GM23248 (cell line): ENCODE measurements around the gene ZNF674. TPM values are rescaled to one million over a fixed set of nuclear protein-coding genes. Genes with fewer than 3 reads are reported as not detected.

Experiments used
- DNase-seq: peaks from one replicate; pipeline ENCODE4 v3.0.0-alpha.2; 2015
- H2AFZ ChIP-seq: fragments of 200-600 bp; sonication (generic); 2 replicates; pipeline ENCODE4 v1.6.1; 2016; ENCODE audit warnings: antibody characterized with exemption
- H3F3A ChIP-seq: fragments of 200-600 bp; sonication (generic); 2 replicates; pipeline ENCODE4 v1.6.1; 2016; ENCODE audit warnings: mild to moderate bottlenecking, antibody characterized with exemption, mixed run types; ENCODE audit not compliant: insufficient read depth
- H3K27ac ChIP-seq: fragments of 200-600 bp; sonication (generic); 2 replicates; pipeline ENCODE4 v1.5.1; 2016; ENCODE audit warnings: mild to moderate bottlenecking
- H3K27me3 ChIP-seq: fragments of 200-600 bp; sonication (generic); replicated peaks from 2 replicates; pipeline ENCODE4 v1.6.1; 2016; ENCODE audit warnings: mild to moderate bottlenecking; ENCODE audit not compliant: insufficient read depth
- H3K36me3 ChIP-seq: fragments of 200-600 bp; sonication (generic); 2 replicates; pipeline ENCODE4 v1.6.1; 2016; ENCODE audit warnings: low read depth, mild to moderate bottlenecking
- H3K4me1 ChIP-seq: fragments of 200-600 bp; sonication (generic); 2 replicates; pipeline ENCODE4 v1.6.1; 2016; ENCODE audit warnings: mild to moderate bottlenecking; ENCODE audit not compliant: insufficient read depth
- H3K4me2 ChIP-seq: fragments of 200-600 bp; sonication (generic); one replicate; pipeline ENCODE4 v1.6.1; 2016; ENCODE audit warnings: mild to moderate bottlenecking; ENCODE audit not compliant: unreplicated experiment
- H3K4me3 ChIP-seq: fragments of 200-600 bp; sonication (generic); 2 replicates; pipeline ENCODE4 v1.5.1; 2016; ENCODE audit warnings: mild to moderate bottlenecking
- H3K79me2 ChIP-seq: fragments of 200-600 bp; sonication (generic); 2 replicates; pipeline ENCODE4 v1.6.1; 2016; ENCODE audit warnings: mild to moderate bottlenecking; ENCODE audit not compliant: insufficient read depth
- H3K9ac ChIP-seq: fragments of 200-600 bp; sonication (generic); 2 replicates; pipeline ENCODE4 v1.6.1; 2016; ENCODE audit warnings: mild to moderate bottlenecking
- H3K9me2 ChIP-seq: fragments of 200-600 bp; sonication (generic); 2 replicates; pipeline ENCODE4 v1.6.1; 2016; ENCODE audit warnings: mixed run types, mild to moderate bottlenecking, moderate library complexity; ENCODE audit not compliant: insufficient read depth
- H3K9me3 ChIP-seq: fragments of 200-600 bp; sonication (generic); one replicate; pipeline ENCODE4 v1.6.1; 2017; ENCODE audit warnings: low read depth
- H4K20me1 ChIP-seq: fragments of 200-600 bp; sonication (generic); 2 replicates; pipeline ENCODE4 v1.6.0; 2016; ENCODE audit not compliant: insufficient read depth
- EZH2 ChIP-seq: fragments of 200-600 bp; sonication (generic); IDR thresholded peaks from 2 replicates; pipeline ENCODE4 v1.6.1; 2018; ENCODE audit warnings: antibody characterized with exemption, mild to moderate bottlenecking; ENCODE audit not compliant: insufficient read depth, poor library complexity, severe bottlenecking
- EZH2phosphoT487 ChIP-seq: fragments of 200-600 bp; sonication (generic); IDR thresholded peaks from 2 replicates; pipeline ENCODE4 v1.6.1; 2018; ENCODE audit warnings: antibody characterized with exemption, moderate library complexity, mild to moderate bottlenecking, low read depth; ENCODE audit not compliant: insufficient read depth
- WGBS, 2 experiments: methylation state at CpG; one replicate each; pipeline ENCODE4 v1.1.6; 2015 to 2017; ENCODE audit warnings: low lambda C conversion rate in 2 of 2, low coverage in 1 of 2; ENCODE audit errors: missing lambda C conversion rate in 2 of 2; 5-methylcytosine and 5-hydroxymethylcytosine counted together
- in situ Hi-C: fragments of 300-500 bp; cut with MboI; formaldehyde crosslinking; loops from 2 replicates; pipeline ENCODE4 v1.15.0; 2020
- polyA plus RNA-seq: library from polyadenylated mRNA; unstranded; fragments of >200 nt; fragmentation: Nextera tagmentation; extraction: Ambion mirVana; gene quantifications from 2 replicates; pipeline ENCODE4 v1.2.1, GENCODE V29; 2016
- total RNA-seq: library from RNA; depleted of rRNA; stranded (reverse); fragments of >200 nt; shearing (Covaris generic); gene quantifications from 2 replicates; pipeline ENCODE4 v1.2.3, GENCODE V29; 2014

The ZNF674 gene
- total and polyA plus RNA-seq, 2 experiments from 2014 or later: 2.0 to 2.7 TPM

DNA sequence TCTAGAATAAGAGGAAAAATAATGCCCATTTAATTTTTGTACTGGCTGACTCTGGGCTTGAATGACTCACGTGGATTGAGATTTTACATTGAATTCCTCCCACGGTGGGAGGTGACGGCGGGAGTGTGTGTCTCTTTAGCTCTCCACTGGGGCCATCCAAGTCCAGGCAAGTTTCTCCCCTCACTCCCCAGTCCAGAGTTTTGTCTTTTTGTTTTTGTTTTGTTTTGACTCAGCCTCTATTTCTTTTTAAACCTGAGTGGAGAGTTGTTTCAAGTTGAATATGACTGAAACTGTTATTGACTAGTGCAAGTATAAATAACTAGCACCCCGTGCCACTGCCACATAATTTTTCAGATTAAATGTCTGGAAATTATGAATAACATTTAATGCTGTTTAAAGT is 41.9 kb upstream of the ZNF674 start:
- TF ChIP-seq EZH2phosphoT487 (no peak), EZH2 (no peak)
- peaks cover 51% of the 10 kb centered on the region for H3K4me1 ChIP-seq
- peaks cover 42% of the 10 kb centered on the region for H3F3A ChIP-seq
- no peaks in the 10 kb centered on the region for H3K36me3 ChIP-seq
- 42 to 52% methylated on average over 5 of the region's 5 CpGs for WGBS, 2 experiments
- peak; percentile 76 for DNase-seq
- peak overlapping the region; percentile 65 for H3K4me2 ChIP-seq
- peak overlapping the region; percentile 21; the same call in 1 of the 2 replicates for H3K9ac ChIP-seq
- in situ Hi-C loops: no loop called here
- no peak overlapping the region for H2AFZ ChIP-seq
- peaks cover 34% of the 10 kb centered on the region for H3K79me2 ChIP-seq
- no peaks in the 10 kb centered on the region for H4K20me1 ChIP-seq
- H3K4me3 ChIP-seq: peak overlapping the region; percentile 22; the same call in 1 of the 2 replicates
- no peaks in the 10 kb centered on the region for H3K9me3 ChIP-seq
- H3K27ac ChIP-seq: peak overlapping the region; percentile 59
- no peaks in the 10 kb centered on the region for H3K27me3 ChIP-seq
- H3K9me2 ChIP-seq: no peaks in the 10 kb centered on the region

DNA sequence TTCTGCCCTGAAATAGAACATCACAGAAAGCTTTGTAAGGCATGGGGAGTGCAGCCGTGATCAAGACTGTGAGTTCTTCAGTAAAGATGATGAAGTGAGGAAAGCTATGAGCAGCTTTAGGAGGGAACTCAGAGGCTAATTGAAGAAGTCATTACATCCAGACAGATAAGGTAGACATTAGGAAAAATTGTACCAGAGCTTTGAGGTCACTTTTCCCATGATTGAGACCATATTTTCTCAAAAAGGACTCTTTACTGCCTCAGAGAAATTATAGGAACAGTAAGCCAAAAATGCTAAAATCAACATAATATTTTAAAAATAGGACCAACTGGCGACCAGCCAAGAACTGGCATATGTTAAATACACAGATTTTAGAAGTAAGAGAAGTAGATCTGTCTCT is 39.5 kb upstream of the ZNF674 start:
- no peak for DNase-seq
- Histone ChIP-seq H4K20me1 (no peaks in the 10 kb centered on the region), H3K27me3 (no peaks in the 10 kb centered on the region), H3K4me2 (no peak overlapping the region), H3K9ac (no peak overlapping the region), H3K9me3 (no peaks in the 10 kb centered on the region), H3K9me2 (no peaks in the 10 kb centered on the region), H3K4me3 (no peak overlapping the region), H3F3A (peaks cover 32% of the 10 kb centered on the region), H3K27ac (no peak overlapping the region), H3K79me2 (peaks cover 43% of the 10 kb centered on the region), H2AFZ (no peak overlapping the region), H3K36me3 (no peaks in the 10 kb centered on the region), H3K4me1 (peaks cover 52% of the 10 kb centered on the region)
- no peak for TF ChIP-seq EZH2
- TF ChIP-seq EZH2phosphoT487: no peak
- WGBS, 2 experiments: 83 to 84% methylated on average over 2 of the region's 2 CpGs
- in situ Hi-C loops: no loop called here

DNA sequence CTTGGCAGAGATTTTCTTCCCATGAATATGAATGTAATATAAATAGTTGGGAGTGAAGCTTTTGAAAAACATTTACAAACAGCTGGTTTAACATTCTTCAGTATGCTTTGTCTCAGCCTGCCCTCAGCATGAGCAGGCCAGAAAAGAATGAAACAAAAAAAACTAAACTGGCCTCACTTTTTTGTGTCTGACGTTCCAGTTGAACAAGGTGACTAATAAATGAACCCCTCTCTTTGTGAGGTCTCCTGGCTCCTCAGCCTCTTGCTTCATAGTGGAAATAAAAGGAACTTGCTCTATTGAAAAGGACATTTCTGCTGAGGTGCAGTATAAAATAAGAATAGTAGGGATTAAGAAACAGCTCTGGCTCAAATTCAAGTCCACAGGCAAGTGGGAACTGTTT is 37.7 kb upstream of the ZNF674 start:
- no peak overlapping the region for H2AFZ ChIP-seq
- no peaks in the 10 kb centered on the region for H3K9me2 ChIP-seq
- no peaks in the 10 kb centered on the region for H4K20me1 ChIP-seq
- H3K4me2 ChIP-seq: peak overlapping the region; percentile 86
- peak overlapping the region; percentile 98 for H3K27ac ChIP-seq
- no peaks in the 10 kb centered on the region for H3K9me3 ChIP-seq
- peak overlapping the region; percentile 54 for H3K4me3 ChIP-seq
- 0 to 9% methylated on average over 1 of the region's 1 CpG for WGBS, 2 experiments
- TF ChIP-seq EZH2: no peak
- TF ChIP-seq EZH2phosphoT487: no peak
- H3K36me3 ChIP-seq: no peaks in the 10 kb centered on the region
- peaks cover 34% of the 10 kb centered on the region for H3K4me1 ChIP-seq
- peak; percentile 87 for DNase-seq
- peak overlapping the region; percentile 83 for H3K9ac ChIP-seq
- no peaks in the 10 kb centered on the region for H3K27me3 ChIP-seq
- in situ Hi-C loops: no loop called here
- peaks cover 22% of the 10 kb centered on the region for H3F3A ChIP-seq
- peaks cover 49% of the 10 kb centered on the region for H3K79me2 ChIP-seq

DNA sequence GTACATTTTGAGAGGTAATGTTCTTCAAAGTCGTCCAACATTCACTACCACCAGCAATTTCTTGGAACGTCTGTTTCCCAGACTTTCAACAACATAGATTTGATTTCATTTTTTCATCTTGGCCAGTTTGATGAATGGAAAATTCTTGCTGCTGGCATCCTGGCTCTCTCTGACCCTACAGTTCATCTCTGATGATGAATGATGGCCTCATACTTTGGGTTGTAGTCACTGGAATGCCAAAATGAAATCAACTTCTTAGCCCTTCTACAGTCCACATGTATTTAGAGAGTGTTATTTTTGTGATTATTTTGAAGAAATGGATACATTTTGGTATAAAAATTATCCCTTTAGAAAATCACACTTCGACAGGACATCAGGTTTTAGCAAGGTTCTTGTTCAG is 37.1 kb upstream of the ZNF674 start:
- peak overlapping the region; percentile 98 for H3K27ac ChIP-seq
- H3F3A ChIP-seq: peaks cover 22% of the 10 kb centered on the region
- no peaks in the 10 kb centered on the region for H4K20me1 ChIP-seq
- H2AFZ ChIP-seq: no peak overlapping the region
- peaks cover 28% of the 10 kb centered on the region for H3K4me1 ChIP-seq
- no peak for TF ChIP-seq EZH2phosphoT487
- TF ChIP-seq EZH2: no peak
- H3K79me2 ChIP-seq: peaks cover 49% of the 10 kb centered on the region
- in situ Hi-C loops: no loop called here
- H3K9me2 ChIP-seq: no peaks in the 10 kb centered on the region
- 5 to 22% methylated on average over 3 of the region's 3 CpGs for WGBS, 2 experiments
- H3K4me2 ChIP-seq: peak overlapping the region; percentile 78
- H3K4me3 ChIP-seq: peak overlapping the region; percentile 54
- H3K9ac ChIP-seq: peak overlapping the region; percentile 83
- DNase-seq: peak; percentile 67
- H3K36me3 ChIP-seq: no peaks in the 10 kb centered on the region
- no peaks in the 10 kb centered on the region for H3K27me3 ChIP-seq
- no peaks in the 10 kb centered on the region for H3K9me3 ChIP-seq

DNA sequence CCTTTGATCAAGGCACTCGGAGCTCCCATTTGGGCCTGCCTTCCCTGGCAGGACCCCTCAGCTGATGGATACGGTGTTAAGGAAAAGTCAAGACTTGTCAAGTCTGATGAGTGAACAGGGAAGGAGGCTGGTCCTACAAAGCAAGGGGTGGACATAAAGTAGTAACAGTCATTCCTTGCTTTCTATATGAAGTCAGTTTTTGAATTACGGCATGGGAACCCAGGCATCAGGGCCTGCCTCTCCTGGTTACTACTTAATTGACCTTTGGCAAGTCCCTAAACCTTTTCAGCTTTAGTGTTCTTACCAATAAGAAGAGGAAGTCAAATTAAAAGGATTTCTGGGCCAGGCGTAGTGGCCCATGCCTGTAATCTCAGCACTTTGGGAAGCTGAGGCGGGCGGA is 35.4 kb upstream of the ZNF674 start:
- Histone ChIP-seq H3K4me1 (peaks cover 29% of the 10 kb centered on the region), H3K4me2 (no peak overlapping the region), H3K4me3 (no peak overlapping the region), H3K36me3 (no peaks in the 10 kb centered on the region), H2AFZ (no peak overlapping the region), H3K9ac (no peak overlapping the region), H3K27ac (no peak overlapping the region), H3K27me3 (no peaks in the 10 kb centered on the region), H4K20me1 (no peaks in the 10 kb centered on the region), H3K79me2 (peaks cover 36% of the 10 kb centered on the region), H3K9me2 (no peaks in the 10 kb centered on the region), H3K9me3 (no peaks in the 10 kb centered on the region), H3F3A (peaks cover 22% of the 10 kb centered on the region)
- in situ Hi-C loops: no loop called here
- no peak for DNase-seq
- WGBS, 2 experiments: 91 to 95% methylated on average over 6 of the region's 6 CpGs
- TF ChIP-seq EZH2phosphoT487: no peak
- no peak for TF ChIP-seq EZH2
